HG03378 (cell line): Measurements from ENCODE around the gene CTNNA2.

Source experiments
- ATAC-seq: cut with Tn5 transposase; IDR thresholded peaks from one replicate; pipeline ENCODE4 v1.9.1; 2021; ENCODE audit warnings: mild to moderate bottlenecking, moderate library complexity; ENCODE audit not compliant: unreplicated experiment

Gene CTNNA2

DNA sequence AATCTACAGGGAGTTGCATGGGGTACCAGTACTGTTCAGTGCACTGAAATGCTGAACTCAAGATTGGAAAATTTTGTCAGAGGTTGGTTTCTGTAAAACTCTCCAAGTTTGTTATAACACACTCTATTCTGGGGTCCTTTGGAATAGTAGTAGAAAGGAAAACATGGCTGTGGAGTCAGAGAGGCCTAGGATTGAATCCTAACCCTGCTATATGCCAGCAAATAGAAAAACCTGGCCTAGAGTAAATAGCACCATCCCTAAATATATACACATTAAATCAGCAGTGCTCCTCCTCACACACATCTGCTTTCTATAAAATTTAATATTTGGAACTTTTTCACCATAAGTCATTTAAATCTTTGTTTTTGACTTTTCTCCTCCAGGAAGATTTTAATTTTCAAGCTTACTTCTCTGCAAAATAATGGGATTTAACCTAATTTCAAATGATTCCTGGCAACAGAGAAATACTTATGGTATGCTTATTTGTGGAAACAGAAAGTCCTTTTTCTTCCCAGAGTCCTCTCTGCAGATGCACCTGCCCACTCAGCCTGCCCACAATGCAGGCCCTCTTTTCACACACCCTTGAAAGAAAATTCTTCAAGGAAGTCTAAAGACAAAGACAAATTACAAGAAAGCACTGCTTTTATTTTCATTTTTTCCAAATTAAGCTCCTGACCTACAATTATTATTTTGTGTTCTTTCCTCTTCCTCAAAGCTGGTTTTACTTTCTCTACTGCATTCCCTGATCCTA, 989.2 kb downstream of the CTNNA2 start:
- no peak for ATAC-seq

DNA sequence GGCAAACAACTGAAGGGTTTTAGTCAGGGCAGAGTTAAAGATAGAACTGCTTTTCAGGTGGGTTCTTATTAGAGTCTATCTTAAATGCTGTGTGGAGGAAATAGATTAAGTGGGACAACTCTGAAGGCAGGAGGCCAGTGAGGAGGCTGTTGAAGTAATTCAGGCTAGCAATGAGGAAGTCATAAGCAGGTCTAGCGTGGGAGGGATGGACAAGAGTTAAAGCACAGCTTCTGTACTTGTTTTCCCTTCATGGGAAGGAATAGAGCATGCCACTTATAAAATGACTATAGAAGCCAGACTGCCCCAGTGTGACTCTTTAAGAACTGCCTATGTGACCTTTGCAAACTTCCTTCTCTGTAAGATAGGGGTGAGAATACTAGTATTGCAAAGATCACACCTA, 993.7 kb downstream of the CTNNA2 start:
- no peak for ATAC-seq

DNA sequence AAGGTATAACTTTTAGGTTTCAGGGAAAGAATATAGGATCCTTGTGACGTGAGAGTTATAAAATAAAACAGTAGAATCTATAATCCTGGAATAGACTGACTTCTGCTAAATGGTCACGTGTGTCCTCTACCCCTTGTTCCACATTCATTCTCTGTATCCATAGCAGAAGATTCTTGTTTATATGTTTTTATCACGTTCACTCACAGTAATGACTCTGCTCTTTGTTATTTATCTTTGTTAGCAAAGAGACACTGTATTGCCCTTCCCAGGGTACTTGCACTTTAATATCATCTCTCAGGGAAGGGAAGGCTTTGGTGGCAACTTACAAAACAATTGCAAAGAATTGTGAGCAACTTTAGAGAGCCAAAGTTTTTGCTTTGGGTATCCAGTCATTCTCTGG, 997.9 kb downstream of the CTNNA2 start:
- no peak for ATAC-seq

DNA sequence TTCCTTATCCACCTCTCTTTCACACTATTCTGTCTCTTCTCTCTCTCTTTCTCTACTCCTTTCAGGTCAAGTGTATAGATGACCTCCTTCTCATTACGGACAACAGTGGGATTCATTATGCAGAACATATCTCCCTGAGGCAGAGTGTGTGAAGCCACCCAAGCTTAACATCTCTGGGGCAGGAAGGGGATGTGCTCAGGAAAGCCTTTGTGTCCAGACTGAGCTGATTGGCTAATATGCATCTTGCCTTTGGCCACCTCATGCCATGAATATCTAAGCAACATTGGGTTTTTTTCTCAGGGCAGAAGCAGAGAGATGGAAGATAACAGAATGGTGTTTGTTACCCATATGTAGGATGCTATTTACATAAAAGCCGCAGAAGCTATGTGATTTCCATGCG, 1003.1 kb downstream of the CTNNA2 start:
- no peak for ATAC-seq

DNA sequence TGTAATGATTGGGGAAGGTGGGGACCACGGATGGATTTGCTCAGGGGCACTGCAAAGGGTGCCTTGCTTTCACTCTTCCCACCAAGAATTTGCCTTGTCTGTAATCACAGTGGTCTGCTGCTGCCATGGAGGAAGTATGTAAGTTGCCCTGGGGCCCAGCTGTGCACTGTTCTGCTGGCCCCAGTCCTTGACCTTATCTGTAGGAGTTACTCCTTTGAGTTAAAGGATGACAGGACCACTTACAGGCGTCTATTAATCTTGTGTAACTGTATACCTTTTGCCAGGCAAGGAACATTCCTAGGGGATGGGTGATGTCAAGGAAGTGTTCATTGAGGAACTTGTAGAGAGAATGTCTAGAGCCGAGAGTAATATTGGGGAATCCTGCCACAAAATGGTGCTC, 1004.5 kb downstream of the CTNNA2 start:
- ATAC-seq: no peak

DNA sequence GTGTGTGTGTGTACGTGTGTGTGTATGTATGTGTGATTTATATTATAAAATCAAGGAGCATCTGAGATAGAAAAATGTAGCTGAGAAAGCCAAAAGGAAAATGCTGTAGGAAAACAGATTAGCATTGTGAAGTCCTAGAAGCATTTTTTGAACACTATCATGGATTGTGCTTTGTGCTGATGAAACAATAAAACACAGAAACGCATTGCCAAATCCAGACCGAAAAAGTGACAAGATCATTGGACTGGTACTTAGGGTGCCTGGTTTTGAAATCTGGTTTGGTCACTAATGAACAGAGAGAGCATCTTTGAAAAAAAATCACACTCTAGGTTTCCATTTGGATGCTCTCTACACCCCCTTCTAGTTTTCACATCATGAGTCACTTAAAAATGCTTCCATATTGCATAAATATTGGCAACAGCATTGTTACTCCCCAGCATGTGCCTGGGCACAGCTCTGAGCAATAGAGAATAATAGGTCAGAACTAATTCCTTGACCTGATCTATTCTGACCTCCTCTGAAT, 1006.3 kb downstream of the CTNNA2 start:
- ATAC-seq: no peak

DNA sequence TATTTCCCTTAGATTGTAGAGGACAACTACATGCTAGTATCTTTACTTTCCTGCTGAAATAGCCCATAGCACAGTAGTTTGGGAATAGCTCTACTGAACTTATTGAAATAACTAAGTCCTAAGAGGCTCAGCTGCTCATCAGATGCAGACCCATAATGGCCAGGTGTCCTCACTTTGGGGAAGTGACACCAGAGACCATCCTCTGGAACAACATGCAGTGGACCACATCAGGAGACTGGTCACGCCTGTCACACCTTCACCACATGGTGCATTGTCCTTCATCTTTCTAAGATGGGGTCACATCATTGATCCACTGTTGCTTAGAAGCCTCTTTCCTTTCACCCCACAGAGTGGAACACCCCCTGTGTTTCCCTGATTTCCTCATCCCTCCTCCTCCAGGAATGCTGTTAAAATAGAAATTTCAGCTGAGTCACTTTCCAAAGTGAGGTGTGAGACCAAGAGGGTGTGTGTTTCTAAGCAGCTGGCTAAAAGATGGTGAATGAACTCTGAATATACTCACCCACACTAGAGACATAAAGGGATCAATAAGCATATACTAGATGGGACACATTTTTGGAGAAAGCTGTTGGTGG, 1006.9 kb downstream of the CTNNA2 start:
- ATAC-seq: no peak

DNA sequence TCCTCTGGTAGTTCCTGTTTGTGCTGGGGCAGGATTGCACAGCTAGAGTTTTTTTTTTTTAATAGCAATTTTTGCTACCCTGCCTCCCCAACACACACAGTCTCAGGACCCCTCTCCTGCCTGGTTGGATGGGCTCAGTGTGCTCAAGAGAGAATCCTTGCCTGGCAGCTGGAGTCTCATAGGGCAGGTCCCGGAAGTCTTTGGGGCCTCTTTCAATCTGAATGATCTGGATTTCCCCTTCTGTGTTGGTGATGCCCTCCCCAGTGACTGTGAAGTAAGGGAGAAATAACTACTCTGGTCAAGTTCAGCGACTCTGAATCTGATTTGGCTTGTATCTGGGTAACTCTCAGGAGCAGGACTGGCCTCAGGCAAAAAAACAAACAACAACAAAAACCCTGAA, 1012.3 kb downstream of the CTNNA2 start:
- ATAC-seq: peak; percentile 65

DNA sequence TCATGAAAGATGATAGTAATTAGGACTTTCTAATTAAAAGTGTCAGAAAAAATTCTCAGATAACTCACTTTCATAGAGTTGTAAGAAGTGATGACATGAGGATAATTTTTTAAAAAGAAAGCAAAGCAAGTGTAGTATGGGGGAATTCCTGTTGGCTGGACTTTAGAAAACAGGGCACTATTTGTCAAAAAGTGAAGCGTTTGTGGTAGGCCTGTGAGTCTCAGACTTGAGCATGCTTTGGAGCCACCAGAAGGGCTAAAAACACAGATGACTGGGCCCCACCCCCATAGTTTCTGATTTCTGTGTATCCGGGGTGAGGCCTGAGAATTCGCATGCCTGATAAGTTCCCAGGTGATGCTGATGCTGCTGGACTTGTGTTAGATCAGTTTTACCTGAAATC, 1014.3 kb downstream of the CTNNA2 start:
- ATAC-seq: no peak

DNA sequence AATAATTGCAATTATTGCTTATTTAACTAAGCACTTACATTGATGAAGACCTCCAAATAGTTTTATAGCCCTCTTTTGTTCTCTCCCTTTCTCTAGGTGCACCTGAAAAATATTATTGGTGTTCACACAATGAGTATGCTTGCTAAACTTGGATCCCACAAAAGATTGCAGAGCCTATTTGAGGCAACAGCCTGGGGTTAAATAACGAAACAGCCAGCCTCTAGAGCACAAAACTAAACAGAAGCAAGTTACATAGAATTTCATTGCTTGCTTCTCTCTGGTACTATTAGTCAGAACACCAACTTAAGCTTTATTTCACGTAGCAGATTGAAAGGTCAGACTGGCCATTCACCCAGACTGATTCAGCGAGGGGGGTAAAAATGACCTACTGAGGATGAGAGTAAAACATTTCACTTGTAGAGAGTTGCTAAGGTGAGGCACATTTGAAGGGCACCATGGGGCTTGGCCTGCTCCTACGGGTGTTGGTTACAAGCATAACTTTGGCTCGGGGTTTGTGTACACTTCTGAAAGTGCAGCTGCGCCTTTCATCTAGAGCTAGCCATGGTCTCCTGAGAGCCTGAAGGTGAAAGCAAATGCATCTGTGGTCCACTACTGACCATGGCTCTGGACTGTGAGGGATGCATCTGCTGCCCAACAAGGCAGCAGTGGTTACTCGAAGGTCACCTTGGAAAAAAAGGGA, 1016.8 kb downstream of the CTNNA2 start:
- ATAC-seq: no peak

DNA sequence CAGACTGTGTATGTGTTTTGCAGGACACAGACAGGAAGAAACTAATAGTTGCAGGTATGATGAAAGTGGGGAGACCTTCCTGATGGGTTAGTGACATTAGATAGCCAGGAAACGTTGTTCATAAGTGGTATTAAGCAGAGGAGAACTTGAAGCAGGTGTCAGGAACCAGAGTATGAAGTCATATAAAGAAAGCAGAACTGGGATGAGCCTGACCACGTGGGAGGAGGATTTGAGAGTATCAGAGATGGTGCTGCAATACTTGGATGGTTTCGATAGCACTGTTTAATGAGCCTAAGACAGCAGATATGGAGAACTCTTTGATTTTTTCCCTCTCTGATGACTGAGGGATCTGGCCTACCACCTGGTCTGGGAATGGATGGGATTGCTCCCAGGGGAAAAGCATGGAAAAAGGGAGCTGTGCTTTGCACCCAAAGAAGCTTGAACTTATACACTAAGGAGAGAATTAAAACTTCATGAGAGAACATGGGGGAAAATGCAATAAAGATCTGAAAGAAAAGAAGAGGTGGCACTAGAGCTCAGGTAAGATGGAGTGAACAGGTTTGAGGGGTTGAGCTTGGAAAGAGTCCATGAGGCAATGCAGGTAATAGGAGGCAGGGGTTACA, 1017.7 kb downstream of the CTNNA2 start:
- ATAC-seq: peak; percentile 70

DNA sequence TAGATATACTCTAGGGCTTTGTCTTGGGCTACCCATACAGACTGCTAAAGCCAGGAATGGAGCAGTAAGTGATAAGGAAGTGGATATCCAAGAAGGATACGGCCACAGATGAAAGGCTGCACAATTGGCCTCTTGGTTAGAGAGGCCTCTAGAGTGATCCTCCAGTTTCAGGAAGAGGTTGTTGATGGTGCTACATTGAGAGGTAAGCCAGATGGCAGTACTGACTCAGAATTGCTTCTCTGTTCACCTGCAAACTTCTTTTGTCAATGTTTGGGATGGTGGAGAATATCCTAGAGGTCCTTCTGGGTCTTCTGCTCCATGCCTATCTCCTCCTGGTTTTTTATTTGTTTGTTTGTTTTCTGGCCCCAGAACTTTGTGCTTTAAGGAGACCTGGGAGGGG, 1018.5 kb downstream of the CTNNA2 start:
- no peak for ATAC-seq

DNA sequence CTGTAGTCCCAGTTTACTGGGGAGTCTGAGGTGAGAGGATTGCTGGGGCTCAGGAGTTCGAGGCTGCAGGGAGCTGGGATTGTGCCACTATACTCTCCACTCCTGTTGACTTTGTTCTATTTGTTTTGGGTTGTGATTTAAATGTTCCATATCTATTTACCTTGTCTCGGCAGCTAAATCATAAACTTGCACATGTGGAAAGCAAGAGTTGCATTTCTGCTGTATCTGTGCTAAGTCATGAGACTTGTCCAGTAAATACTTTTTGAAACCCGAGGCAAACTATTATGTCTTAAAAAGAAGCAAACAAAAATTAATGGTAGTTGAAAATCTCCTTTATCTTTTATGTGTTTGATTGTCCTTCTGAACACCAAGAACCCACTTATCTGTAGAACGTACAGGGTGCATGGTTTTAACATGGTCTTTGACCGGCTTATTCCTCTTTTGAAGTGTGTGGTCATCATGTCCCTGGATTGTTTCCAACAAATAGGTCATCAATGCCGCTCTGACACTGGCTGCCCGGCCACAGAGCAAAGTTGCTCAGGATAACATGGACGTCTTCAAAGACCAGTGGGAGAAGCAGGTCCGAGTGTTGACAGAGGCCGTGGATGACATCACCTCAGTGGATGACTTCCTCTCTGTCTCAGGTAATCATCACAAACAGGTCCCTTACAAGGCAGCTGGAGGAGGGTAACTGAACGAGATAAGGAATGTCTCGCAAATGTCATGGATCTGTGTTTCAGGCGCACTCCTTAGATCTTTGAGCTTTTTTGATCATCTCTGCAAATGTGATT, 1032.8 kb downstream of the CTNNA2 start:
- no peak for ATAC-seq

DNA sequence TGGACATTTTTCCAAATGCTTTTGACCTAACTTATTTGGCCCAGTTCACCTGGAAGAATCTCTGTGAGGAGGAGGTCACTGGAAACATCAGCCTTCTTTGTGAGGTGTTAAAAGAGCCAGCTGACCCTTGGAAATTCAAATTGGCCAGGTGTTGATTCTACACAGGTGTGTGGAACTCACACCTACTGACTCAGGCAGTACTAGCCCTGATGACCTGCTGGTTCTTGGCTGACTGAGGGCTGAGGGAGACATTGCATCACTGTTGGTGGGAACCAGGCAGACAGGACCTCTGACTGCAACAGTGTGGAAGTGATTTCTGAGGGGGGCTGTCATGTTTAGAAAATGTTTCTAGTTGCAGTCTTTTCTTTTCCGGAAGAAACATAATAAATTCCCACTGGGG, 1033.9 kb downstream of the CTNNA2 start:
- ATAC-seq: no peak

DNA sequence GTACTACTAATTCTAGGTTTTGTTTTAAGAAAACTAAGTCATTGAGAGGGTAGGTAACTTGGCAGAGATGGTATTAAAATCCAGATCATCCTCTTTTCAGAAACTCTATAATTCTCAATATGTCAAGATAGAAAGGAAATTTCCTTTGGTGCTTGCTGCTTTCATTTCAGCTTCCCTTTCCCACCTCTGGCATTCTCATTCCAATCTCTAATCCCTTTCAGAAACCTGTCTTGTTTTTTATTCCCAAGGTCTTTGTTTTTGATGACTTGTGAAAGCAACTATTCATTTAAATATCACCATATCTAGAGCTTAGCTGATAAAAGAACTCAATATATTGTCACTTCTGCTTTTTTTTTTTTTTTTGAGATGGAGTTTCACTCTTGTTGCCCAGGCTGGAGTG, 1034.5 kb downstream of the CTNNA2 start:
- no peak for ATAC-seq

DNA sequence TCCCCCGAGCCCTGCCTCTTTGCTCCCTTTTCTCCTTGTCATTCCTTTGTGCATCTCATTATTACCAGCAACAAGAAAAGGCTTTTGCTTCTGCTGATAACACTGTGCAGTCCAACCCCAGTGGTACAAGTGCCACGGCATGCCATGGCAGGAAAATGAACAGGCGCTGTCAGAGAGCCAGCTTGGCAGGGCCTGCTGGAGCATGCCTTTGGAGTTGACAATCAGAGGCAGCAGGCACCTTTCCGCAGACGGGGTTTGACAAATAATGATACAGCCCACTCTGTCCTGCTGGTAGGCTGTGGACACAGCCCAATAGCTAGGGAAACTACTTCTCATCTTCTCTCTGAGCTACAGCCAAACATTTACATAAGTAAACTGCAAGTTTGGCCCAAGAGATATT, 1035.6 kb downstream of the CTNNA2 start:
- no peak for ATAC-seq

DNA sequence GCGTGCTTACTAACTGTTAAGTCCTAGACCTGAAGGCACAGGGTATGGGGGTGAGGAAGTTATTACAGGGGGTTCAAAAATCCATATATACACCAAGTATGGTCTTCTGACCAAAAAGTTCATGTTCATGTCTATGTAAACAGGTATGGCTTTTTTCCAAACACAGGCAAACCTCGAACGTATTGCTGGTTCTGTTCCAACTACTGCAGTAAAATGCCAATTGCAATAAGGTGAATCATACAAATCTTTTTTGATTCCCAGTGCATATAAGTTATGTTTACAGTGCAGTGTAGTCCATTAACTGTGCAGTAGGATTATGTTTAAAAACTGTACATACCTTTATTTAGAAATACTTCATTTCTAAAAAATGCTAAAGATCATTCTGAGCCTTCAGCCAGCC, 1037.0 kb downstream of the CTNNA2 start:
- ATAC-seq: no peak

DNA sequence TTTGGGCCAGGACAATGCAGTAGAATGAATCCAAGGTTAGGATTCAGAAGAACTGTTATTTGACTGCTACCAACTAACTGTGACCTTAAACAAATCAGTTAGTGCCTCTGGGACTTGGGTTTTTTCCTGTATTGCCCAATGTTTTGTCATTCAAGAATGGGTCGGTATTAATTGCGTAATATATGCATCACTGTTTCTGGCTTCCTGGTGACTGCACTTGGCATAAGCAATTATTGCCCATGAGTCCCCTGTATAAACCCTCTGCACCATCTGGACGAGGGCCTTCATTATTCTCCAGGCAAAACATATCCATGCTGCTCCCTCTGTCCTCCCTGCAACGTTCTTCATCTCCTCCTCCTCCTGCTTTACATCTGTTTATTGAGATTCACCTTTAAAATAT, 1047.5 kb downstream of the CTNNA2 start:
- ATAC-seq: no peak

DNA sequence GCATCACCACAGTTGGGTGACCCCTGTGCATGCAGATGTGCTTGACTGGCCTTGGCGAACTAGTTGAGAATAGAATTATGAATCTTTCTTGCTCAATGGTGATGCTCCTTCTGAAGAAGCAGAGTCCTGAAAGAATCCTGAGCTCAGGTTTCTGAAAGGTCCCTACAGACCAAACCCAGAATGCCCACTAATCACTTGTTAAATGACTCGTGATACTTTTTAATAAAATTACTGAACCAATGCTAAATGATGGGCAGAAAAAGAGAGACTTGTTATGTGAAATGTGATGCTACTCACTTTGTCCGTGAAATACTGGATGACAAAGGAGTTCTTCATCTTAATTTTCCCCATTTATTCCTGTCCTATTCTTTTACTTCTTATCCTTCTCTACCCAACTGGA, 1055.2 kb downstream of the CTNNA2 start:
- no peak for ATAC-seq

DNA sequence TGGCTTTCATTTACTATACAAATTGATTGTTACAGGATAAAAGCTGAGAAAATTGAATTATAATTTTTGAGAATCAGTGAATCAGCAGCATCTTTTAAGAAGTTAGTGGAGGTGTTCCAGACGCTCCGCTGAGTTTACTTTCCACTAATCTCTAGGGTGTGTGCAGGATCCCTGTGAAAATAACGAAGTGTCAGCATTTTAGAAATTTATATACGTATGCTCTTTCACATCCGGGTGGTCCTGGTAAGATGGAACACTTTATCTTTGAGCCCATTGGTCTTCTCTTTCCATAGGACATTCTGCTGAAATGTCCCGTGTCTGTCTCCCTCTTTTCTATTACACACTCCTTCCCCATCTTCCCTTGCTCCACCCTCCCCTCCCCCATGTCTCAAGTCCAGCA, 1060.3 kb downstream of the CTNNA2 start:
- no peak for ATAC-seq

DNA sequence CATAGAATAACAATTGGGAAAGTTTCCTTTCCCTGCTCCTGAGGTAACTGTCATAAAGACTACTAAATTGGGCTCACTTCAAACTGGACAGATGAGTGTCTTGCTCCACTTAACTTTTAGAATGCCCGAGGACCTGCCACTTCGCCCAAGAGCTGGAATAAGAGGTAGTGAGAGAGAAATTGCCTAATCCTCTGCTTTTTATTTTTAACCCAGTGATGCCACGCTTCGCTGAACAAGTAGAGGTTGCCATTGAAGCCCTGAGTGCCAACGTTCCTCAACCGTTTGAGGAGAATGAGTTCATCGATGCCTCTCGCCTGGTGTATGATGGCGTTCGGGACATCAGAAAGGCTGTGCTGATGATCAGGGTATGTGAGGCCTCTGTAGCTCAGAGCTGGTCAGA, 1061.1 kb downstream of the CTNNA2 start:
- ATAC-seq: no peak
